DOHH2 (cell line): Measurements from ENCODE around the gene GNB1L.

Experiments used
- H3F3A ChIP-seq: fragments of 200-600 bp; sonication (generic), shearing (Covaris generic); 2 replicates; pipeline ENCODE4 v1.6.0; 2016; ENCODE audit warnings: antibody characterized with exemption, mild to moderate bottlenecking; ENCODE audit not compliant: control insufficient read depth, insufficient read depth
- H3K27ac ChIP-seq: fragments of 200-600 bp; sonication (generic); 2 replicates; pipeline ENCODE4 v1.5.1; 2014; ENCODE audit warnings: low read depth, mild to moderate bottlenecking, low read length, moderate library complexity
- H3K27me3 ChIP-seq: fragments of 200-600 bp; sonication (generic); 2 replicates; pipeline ENCODE4 v1.6.1; 2014; ENCODE audit warnings: mild to moderate bottlenecking, low read length, mixed read lengths; ENCODE audit not compliant: control insufficient read depth
- H3K36me3 ChIP-seq: fragments of 200-600 bp; sonication (generic); 2 replicates; pipeline ENCODE4 v1.6.1; 2014; ENCODE audit warnings: mild to moderate bottlenecking, low read length, moderate library complexity, mixed read lengths; ENCODE audit not compliant: control insufficient read depth
- H3K4me1 ChIP-seq: fragments of 200-600 bp; sonication (generic); 2 replicates; pipeline ENCODE4 v1.6.1; 2014; ENCODE audit warnings: mild to moderate bottlenecking, low read length, mixed read lengths; ENCODE audit not compliant: control insufficient read depth
- H3K4me2 ChIP-seq: fragments of 200-600 bp; sonication (generic); 2 replicates; pipeline ENCODE4 v1.6.0; 2014; ENCODE audit warnings: mild to moderate bottlenecking, low read length, moderate library complexity
- H3K4me3 ChIP-seq: fragments of 200-600 bp; sonication (generic); 2 replicates; pipeline ENCODE4 v1.5.1; 2014; ENCODE audit warnings: mild to moderate bottlenecking, low read length, mixed read lengths
- H3K79me2 ChIP-seq: fragments of 200-600 bp; sonication (generic); 2 replicates; pipeline ENCODE4 v1.6.1; 2014; ENCODE audit warnings: mild to moderate bottlenecking, low read length, mixed read lengths; ENCODE audit not compliant: control insufficient read depth
- H3K9me2 ChIP-seq: fragments of 200-600 bp; sonication (generic); replicated peaks from 2 replicates; pipeline ENCODE4 v1.6.1; 2014; ENCODE audit warnings: mild to moderate bottlenecking, low read length, mixed read lengths; ENCODE audit not compliant: control insufficient read depth
- H3K9me3 ChIP-seq: fragments of 200-600 bp; sonication (generic); 2 replicates; pipeline ENCODE4 v1.6.1; 2014; ENCODE audit warnings: antibody characterized with exemption, low read length, mixed read lengths; ENCODE audit not compliant: control insufficient read depth, insufficient read depth
- H4K20me1 ChIP-seq: fragments of 200-600 bp; sonication (generic); 2 replicates; pipeline ENCODE4 v1.6.0; 2014; ENCODE audit warnings: low read depth, mild to moderate bottlenecking, antibody characterized with exemption, low read length, moderate library complexity; ENCODE audit not compliant: control insufficient read depth, insufficient read depth
- EZH2phosphoT487 ChIP-seq: fragments of 200-600 bp; sonication (generic); IDR thresholded peaks from 2 replicates; pipeline ENCODE4 v1.6.1; 2017; ENCODE audit warnings: borderline replicate concordance, mild to moderate bottlenecking, antibody characterized with exemption, low read length, moderate library complexity, mixed read lengths
- TF ChIP-seq, protein P1 (sequence below): fragments of 200-600 bp; sonication (generic); IDR thresholded peaks from one replicate; pipeline ENCODE4 v1.5.1; 2014; ENCODE audit warnings: antibody characterized with exemption, mild to moderate bottlenecking, low read depth, low read length; ENCODE audit not compliant: poor library complexity, severe bottlenecking

GNB1L gene

DNA sequence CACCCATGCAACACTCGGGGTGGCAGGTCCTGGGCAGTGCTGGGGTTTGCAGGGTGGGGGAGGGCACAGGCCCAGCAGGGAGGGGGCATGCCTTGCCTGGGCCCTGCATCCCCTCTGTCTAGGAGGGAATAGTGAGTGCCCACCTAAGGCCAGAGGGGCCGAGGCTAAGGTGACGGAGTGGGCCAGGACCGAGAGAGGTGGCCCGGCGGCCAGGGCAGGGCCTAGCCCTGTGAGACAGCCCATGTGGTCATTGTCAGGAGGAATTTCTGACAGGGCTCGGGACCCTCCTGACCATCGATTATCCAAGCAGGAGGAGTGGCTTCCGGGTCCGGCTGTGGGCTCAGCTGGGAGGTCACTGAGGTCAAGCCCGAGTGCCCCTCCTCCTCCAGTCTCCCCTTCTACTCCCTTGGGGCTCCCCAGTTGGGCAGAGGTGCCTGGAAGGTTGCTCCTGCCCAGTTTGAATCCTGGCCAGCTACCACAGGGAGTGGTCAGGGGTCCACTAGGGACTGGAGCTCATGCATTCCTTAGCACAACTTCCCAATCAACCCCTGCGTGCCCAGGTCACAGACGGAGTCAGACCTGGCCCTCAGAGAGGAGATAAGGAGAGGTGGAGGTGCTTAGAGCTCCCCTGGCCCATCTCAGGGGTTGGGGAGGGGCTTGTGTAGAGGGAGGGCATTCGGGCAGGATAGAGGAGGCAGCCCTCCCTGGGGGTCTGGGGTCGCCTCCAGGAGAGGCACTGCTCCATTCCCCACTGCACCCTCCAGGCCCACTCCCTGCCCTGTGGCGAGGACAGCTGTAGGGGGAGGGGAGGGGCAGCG lies 116.6 kb downstream of the GNB1L start:
- Histone ChIP-seq H3K4me1 (no peaks in the 10 kb centered on the region), H3F3A (no peaks in the 10 kb centered on the region), H3K4me3 (no peak overlapping the region), H3K9me2 (no peaks in the 10 kb centered on the region), H3K4me2 (no peak overlapping the region), H3K27me3 (peaks cover 4% of the 10 kb centered on the region; the same call in 1 of the 2 replicates), H3K27ac (no peak overlapping the region), H4K20me1 (no peaks in the 10 kb centered on the region), H3K9me3 (no peaks in the 10 kb centered on the region), H3K79me2 (no peaks in the 10 kb centered on the region), H3K36me3 (no peaks in the 10 kb centered on the region)
- no peak for TF ChIP-seq EZH2phosphoT487
- TF ChIP-seq, protein P1, sequence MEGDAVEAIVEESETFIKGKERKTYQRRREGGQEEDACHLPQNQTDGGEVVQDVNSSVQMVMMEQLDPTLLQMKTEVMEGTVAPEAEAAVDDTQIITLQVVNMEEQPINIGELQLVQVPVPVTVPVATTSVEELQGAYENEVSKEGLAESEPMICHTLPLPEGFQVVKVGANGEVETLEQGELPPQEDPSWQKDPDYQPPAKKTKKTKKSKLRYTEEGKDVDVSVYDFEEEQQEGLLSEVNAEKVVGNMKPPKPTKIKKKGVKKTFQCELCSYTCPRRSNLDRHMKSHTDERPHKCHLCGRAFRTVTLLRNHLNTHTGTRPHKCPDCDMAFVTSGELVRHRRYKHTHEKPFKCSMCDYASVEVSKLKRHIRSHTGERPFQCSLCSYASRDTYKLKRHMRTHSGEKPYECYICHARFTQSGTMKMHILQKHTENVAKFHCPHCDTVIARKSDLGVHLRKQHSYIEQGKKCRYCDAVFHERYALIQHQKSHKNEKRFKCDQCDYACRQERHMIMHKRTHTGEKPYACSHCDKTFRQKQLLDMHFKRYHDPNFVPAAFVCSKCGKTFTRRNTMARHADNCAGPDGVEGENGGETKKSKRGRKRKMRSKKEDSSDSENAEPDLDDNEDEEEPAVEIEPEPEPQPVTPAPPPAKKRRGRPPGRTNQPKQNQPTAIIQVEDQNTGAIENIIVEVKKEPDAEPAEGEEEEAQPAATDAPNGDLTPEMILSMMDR = no peak

DNA sequence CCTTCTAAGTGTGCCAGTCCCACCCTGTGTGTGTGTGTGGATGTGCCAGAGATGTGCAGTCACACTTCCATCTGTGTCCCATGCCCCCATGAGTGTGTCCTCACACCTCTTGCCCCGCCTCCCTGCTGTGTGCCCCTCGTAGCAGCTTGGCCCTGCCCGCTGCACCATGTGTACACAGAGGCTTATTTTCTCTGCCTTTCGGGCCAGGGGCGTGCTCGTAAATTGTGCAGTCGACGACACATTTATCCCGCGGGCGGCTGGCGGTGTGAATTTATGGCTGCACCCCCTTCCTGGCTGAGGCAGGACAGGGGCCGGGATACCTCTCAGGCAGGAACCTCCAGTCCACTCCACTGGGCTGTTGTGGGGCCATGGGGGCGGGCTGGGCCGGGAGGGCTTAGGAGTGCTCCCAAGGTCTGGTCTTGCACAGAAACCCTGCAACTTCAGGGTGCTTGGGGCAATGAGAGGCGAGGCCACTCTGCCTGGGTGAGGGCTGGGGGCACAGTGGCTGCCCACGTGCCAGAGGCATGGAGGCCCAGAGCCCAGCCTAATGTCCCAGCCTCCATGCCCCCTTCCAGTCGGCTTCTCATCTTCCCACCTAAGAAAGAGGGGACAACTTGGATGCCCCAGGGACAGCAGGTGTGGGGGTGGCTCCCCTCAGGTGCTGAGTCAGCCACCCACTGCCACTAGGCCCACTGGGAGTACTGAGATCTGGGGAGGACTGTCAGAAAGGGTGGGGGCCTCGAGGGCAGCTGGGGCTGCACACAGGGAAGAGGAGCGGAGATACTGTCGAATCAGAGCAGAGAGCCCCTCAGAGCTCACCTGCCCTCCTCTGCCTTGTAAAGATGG lies 118.8 kb downstream of the GNB1L start:
- H4K20me1 ChIP-seq = no peaks in the 10 kb centered on the region
- no peak overlapping the region for H3K4me2 ChIP-seq
- H3K4me1 ChIP-seq = peaks cover 3% of the 10 kb centered on the region
- peaks cover 4% of the 10 kb centered on the region; the same call in 1 of the 2 replicates for H3K27me3 ChIP-seq
- TF ChIP-seq, protein P1 = no peak
- no peak for TF ChIP-seq EZH2phosphoT487
- no peaks in the 10 kb centered on the region for H3K9me3 ChIP-seq
- no peaks in the 10 kb centered on the region for H3K79me2 ChIP-seq
- no peaks in the 10 kb centered on the region for H3K36me3 ChIP-seq
- H3K27ac ChIP-seq = no peak overlapping the region
- no peak overlapping the region for H3K4me3 ChIP-seq
- no peaks in the 10 kb centered on the region for H3K9me2 ChIP-seq
- H3F3A ChIP-seq = no peaks in the 10 kb centered on the region

- Histone ChIP-seq H3K4me2 (no peak overlapping the region), H3K9me2 (no peaks in the 10 kb centered on the region), H3K27ac (no peak overlapping the region), H3K9me3 (no peaks in the 10 kb centered on the region), H3K27me3 (peaks cover 4% of the 10 kb centered on the region; the same call in 1 of the 2 replicates), H3K36me3 (no peaks in the 10 kb centered on the region), H4K20me1 (no peaks in the 10 kb centered on the region), H3F3A (no peaks in the 10 kb centered on the region), H3K79me2 (no peaks in the 10 kb centered on the region), H3K4me3 (no peak overlapping the region), H3K4me1 (peaks cover 5% of the 10 kb centered on the region)
- TF ChIP-seq, protein P1 = no peak
- TF ChIP-seq EZH2phosphoT487 = no peak
Measured at GRCh38 chr22:19734837-19735382, 119.8 kb downstream of the GNB1L start.
